HepG2 (cell line): ENCODE results near the gene RNF126. TPM values are rescaled to one million over a fixed set of nuclear protein-coding genes. Genes with fewer than 3 reads are reported as not detected.

Experiments
- ATRX ChIP-seq: sonication (generic); formaldehyde crosslinking; IDR thresholded peaks from 2 replicates; pipeline ENCODE4 v1.4.0; 2020; ENCODE audit warnings: missing genetic modification reagents, borderline replicate concordance
- FOXA3 ChIP-seq: IDR thresholded peaks from 2 replicates; pipeline ENCODE4 v1.6.1; 2016; ENCODE audit warnings: missing genetic modification reagents, missing compliant biosample characterization
- HNRNPH1 ChIP-seq: fragments of 200-400 bp; formaldehyde crosslinking; optimal IDR thresholded peaks from 2 replicates; pipeline ENCODE3; 2017; ENCODE audit warnings: mild to moderate bottlenecking, low read depth, low read length
- HOXA7 ChIP-seq: sonication (generic); formaldehyde crosslinking; IDR thresholded peaks from 2 replicates; pipeline ENCODE4 v1.8.1; 2022; ENCODE audit warnings: mild to moderate bottlenecking, missing genetic modification reagents, moderate library complexity
- IRX3 ChIP-seq: sonication (generic); formaldehyde crosslinking; IDR thresholded peaks from 2 replicates; pipeline ENCODE4 v1.8.1; 2023; ENCODE audit warnings: mild to moderate bottlenecking, low read depth, missing genetic modification reagents, borderline replicate concordance
- KIAA2018 ChIP-seq: sonication (generic); formaldehyde crosslinking; IDR thresholded peaks from 2 replicates; pipeline ENCODE4 v1.5.0; 2020; ENCODE audit warnings: mild to moderate bottlenecking, missing genetic modification reagents, borderline replicate concordance
- TBX2 ChIP-seq: sonication (generic); formaldehyde crosslinking; IDR thresholded peaks from 2 replicates; pipeline ENCODE4 v1.5.0; 2020; ENCODE audit warnings: missing genetic modification reagents, mild to moderate bottlenecking, borderline replicate concordance
- TCF7 ChIP-seq: sonication (generic); IDR thresholded peaks from 2 replicates; pipeline ENCODE4 v1.6.1; 2016; ENCODE audit warnings: antibody characterized with exemption, low read depth
- ZBTB1 ChIP-seq: sonication (generic); formaldehyde crosslinking; IDR thresholded peaks from 2 replicates; pipeline ENCODE4 v1.4.0; 2020; ENCODE audit warnings: missing genetic modification reagents, borderline replicate concordance
- ZBTB38 ChIP-seq: sonication (generic); formaldehyde crosslinking; IDR thresholded peaks from 2 replicates; pipeline ENCODE4 v1.5.1; 2020; ENCODE audit warnings: mild to moderate bottlenecking, missing genetic modification reagents
- ZFY ChIP-seq: sonication (generic); formaldehyde crosslinking; IDR thresholded peaks from 2 replicates; pipeline ENCODE4 v1.4.0; 2020; ENCODE audit warnings: missing genetic modification reagents
- ZNF143 ChIP-seq: sonication (generic); formaldehyde crosslinking; IDR thresholded peaks from 2 replicates; pipeline ENCODE4 v1.4.0; 2020; ENCODE audit warnings: missing genetic modification reagents
- ZNF224 ChIP-seq: sonication (generic); formaldehyde crosslinking; IDR thresholded peaks from 2 replicates; pipeline ENCODE4 v1.5.0; 2020; ENCODE audit warnings: mild to moderate bottlenecking, missing genetic modification reagents
- ZNF335 ChIP-seq: sonication (generic); formaldehyde crosslinking; IDR thresholded peaks from 2 replicates; pipeline ENCODE4 v1.4.0; 2020; ENCODE audit warnings: missing genetic modification reagents
- ZNF572 ChIP-seq: sonication (generic); formaldehyde crosslinking; IDR thresholded peaks from 2 replicates; pipeline ENCODE4 v1.5.1; 2020; ENCODE audit warnings: mild to moderate bottlenecking, missing genetic modification reagents
- ZNF703 ChIP-seq: sonication (generic); formaldehyde crosslinking; IDR thresholded peaks from 2 replicates; pipeline ENCODE4 v1.5.1; 2020; ENCODE audit warnings: missing genetic modification reagents, mild to moderate bottlenecking, moderate library complexity, borderline replicate concordance
- ZNF749 ChIP-seq: sonication (generic); formaldehyde crosslinking; IDR thresholded peaks from 2 replicates; pipeline ENCODE4 v1.8.0; 2022; ENCODE audit warnings: mild to moderate bottlenecking, missing genetic modification reagents, moderate library complexity, borderline replicate concordance
- polyA plus RNA-seq, 8 experiments: library from polyadenylated mRNA; depleted of rRNA in 3 of 8; stranded (reverse) in 7 of 8; unstranded in 1 of 8; fragments of >200 nt; fragmentation: Illumina TruSeq in 4 of 8; extraction: Trizol in 4 of 8; gene quantifications; 2 replicates each; pipeline versions ENCODE4 v1.2.1 to v1.2.3, GENCODE V29; 2011 to 2016; ENCODE audit warnings: low read depth in 4 of 8, missing spikeins in 1 of 8, mixed read lengths in 1 of 8; ENCODE audit not compliant: insufficient read depth in 1 of 8
- total RNA-seq, 5 experiments: library from RNA; depleted of rRNA; stranded (reverse); fragments of >200 nt; fragmentation: Illumina TruSeq; extraction: Trizol; gene quantifications; 2 replicates each; pipeline ENCODE4 v1.2.3, GENCODE V29; 2016; ENCODE audit warnings: low read depth in 1 of 5

RNF126 gene
- total and polyA plus RNA-seq, 2 of the 13 experiments (the other 11 are each of a cell fraction or from before 2014, with no cell fraction given), result 23.2 to 34.0 TPM

- TF ChIP-seq FOXA3 (CRISPR knock-in tag), result no peak
- no peak for TF ChIP-seq ZNF224 (CRISPR knock-in tag)
- TF ChIP-seq HNRNPH1, result no peak
- TF ChIP-seq IRX3 (CRISPR knock-in tag), result no peak
- no peak for TF ChIP-seq ZNF703 (CRISPR knock-in tag)
- TF ChIP-seq HOXA7 (CRISPR knock-in tag), result no peak
- TF ChIP-seq ZFY (CRISPR knock-in tag), result peak; percentile 63
- TF ChIP-seq TBX2 (CRISPR knock-in tag), result 0 out of 2 replicates have a peak, but pooled peaks have one; percentile 17
- no peak for TF ChIP-seq ATRX
- TF ChIP-seq ZBTB38 (CRISPR knock-in tag), result peak; percentile 13; the same call in 1 of the 2 replicates
- TF ChIP-seq ZNF335, result no peak
- TF ChIP-seq ZNF749 (CRISPR knock-in tag), result no peak
- TF ChIP-seq KIAA2018, result no peak
- TF ChIP-seq ZBTB1, result no peak
- TF ChIP-seq ZNF572, result no peak
- TF ChIP-seq TCF7, result no peak
- TF ChIP-seq ZNF143, result 0 out of 2 replicates have a peak, but pooled peaks have one; percentile 16
Measured at GRCh38 chr19:703651-704446, 40.8 kb upstream of the RNF126 start (continued).
